NCI-H1417 (cell line): ENCODE results near the gene MED25.

ENCODE experiments used
- DNase-seq, 3 experiments: peaks; one replicate each; lab custom pipeline; 2025; lab: John Stamatoyannopoulos, UW

Gene MED25

DNA sequence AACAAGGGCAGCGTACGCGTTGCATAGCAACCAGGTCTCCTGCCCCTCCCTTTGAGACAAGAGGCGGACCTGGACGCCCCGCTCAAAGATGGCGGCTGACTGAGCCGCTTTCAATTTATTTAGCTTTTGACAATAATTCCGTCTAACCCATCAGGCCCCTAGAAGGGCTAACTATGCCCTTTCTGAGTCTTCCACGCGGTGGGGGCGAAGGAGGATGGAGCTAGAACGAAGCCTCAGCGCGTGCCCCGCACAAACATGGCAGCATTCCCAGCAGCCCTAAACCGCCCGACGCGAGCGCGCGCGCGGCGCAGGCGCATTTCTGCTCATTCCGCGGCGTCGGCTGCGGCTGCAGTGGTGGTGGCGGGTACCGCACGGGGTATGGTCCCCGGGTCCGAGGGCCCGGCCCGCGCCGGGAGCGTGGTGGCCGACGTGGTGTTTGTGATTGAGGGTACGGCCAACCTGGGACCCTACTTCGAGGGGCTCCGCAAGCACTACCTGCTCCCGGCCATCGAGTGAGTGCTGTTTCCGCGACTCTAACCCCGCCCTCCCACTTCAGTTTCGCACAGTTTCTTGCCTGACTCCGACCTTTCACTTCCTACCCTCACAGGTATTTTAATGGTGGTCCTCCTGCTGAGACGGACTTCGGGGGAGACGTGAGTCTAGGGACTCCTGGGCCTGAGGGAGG, at the start of gene MED25:
Gene MED25, plus strand, starts transcription at position 326 of the 685 bp plus-strand sequence. Its CDS starts 53 bp downstream, at position 379.
- peak; percentile 93 to 97 (median 94) for DNase-seq

GRCh38 chr19:49770529-49770928, 47.6 kb upstream of the MED25 start:
- DNase-seq = no peak

DNA sequence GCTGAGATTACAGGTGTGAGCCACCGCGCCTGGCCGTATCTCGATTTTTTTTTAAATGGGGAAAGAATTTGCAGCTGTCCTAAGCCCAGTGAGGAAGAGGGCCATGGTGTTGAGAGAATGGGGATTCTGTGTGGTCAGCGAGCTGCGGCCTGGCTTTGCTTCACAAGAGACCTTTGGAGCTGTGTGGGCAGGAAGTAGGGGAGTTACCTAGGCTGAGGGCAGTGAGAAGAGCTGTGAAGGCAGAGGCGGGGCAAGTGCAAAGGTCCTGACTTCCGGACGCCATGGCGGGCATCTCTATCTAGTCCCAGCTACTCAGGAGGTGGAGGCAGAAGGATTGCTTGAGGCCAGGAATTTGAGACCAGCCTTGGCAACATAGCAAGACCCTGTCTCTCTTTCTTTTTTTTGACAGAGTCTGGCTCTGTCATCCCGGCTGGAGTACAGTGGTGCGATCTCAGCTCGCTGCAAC, 46.4 kb upstream of the MED25 start:
- DNase-seq = no peak

DNA sequence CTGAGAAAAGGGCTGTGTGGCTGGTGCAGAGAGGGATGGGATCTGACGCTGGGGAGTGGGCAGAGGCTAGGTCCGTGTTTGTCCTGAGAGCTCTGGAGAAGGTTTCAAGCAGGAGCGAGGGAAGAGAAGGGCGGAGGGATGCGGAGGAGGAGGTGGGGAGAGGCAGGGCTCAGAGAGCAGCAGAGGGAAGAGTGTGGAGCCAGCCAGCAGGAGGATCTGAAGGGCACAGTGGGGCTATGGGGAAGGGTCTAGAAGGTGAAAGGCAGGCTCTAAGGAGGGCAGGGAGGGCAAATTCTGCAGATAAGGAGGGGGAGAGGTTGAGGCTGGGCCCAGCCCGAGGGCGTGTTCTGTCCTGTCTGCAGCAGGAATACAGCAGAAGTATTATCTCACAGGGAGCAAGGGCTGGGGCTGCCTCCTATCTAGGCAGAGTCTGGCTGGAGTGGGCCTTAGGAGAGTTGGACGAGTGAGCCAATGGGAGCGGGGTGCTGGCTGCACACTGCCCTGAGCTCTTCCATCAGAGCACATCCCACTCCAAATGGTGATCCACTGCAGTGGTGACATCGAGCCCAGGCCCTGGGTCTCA, 45.1 kb upstream of the MED25 start:
- no peak for DNase-seq

DNA sequence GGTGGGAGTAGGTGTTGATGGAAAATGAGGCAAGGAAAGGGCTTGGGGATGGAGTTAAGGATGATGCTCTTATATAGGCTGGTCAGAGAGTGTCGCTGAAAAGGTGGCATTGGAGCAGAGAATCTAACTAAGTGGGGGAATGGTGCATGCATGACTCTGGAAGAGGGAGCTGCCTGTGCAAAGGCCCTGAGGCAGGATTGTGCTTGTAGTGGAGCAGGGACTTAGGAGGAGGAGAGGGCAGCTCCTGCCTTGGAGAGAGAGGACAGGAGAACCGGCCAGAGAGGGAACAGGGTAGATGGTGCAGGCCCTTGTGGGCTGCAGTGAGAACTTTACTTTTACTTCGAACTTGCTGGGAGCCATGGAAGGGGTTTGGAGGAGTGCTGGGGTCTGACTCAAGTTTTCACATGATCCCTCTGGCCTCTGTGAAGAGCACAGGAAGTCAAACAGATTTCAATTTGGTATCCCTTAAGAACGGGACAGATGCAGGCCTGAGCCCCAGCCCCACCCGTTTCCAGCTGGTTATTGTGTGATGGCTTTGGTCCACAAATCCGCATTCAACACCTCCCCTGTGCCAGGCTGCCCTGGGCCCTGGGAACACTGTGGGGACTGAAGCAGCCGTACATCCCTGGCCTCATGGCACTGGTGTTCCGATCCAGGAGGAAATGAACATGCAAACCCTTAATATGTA, 44.3 kb upstream of the MED25 start:
- DNase-seq = no peak

DNA sequence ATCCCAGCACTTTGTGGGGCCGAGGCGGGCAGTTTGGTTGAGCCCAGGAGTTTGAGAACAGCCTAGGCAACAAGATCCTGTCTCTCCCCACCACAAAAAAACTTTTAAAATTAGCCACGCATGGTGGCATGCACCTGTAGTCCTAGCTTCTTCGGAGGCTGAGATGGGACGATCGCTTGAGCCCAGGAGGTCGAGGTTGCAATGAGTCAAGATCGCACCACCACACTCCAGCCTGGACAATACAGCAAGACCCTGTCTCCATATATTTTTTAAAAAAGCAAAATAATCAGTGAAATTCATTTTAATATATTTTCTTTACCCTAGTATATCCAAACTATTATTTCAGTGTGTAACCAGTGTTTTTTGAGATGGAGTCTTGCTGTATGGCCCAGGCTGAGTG, 43.1 kb upstream of the MED25 start:
- DNase-seq = no peak

DNA sequence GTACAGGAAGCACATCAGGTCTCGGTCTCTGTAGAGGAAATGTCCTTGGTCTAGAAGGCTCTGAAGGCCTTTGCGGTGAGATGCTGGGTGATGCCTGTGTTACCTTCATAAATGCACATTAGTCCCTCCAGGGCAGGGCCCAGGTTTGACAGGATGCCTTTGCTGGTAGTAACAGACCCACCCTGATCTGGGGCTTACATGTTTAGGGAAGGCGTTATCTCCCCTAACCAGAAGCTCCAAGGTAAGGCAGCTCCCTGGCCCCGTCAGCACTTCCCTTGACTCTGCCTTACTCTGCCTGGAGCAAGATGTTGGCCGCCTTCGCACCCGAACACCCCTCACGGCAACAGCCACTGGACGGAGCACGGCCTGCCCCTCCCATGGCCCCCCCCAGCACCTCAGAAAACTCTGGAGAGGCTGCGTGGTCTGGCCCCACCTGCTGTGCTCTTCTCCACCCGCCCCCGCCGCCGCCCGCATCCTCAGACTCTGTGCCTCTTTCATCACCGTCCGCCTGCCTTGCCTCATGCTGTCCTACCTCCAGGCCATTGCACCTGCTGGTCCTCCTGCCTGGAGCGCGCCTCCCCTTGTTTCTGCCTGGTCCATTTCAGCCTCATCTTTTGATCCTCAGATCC, 42.2 kb upstream of the MED25 start:
- DNase-seq = no peak

- no peak for DNase-seq
Measured at GRCh38 chr19:49776371-49776764, 41.7 kb upstream of the MED25 start.

- DNase-seq = no peak
Measured at GRCh38 chr19:49779731-49780555, 38.1 kb upstream of the MED25 start.

GRCh38 chr19:49780861-49781260, 37.2 kb upstream of the MED25 start:
- DNase-seq = no peak

- no peak for DNase-seq
Measured at GRCh38 chr19:49781394-49781793, 36.7 kb upstream of the MED25 start.

DNA sequence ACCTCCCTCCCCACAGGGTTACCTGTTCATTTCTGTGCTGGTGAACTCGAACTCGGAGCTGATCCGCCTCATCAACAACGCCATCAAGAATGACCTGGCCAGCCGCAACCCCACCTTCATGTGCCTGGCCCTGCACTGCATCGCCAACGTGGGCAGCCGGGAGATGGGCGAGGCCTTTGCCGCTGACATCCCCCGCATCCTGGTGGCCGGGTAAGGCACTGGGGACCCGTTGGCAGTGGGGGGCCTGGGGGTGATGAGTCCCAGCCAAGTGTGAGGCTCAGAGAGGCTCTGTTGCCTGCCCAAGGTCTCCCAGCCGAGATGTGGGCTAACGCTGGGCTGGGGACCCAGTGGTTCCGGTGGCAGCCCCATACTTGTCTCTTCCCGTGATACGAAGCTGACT, 35.6 kb upstream of the MED25 start:
- DNase-seq = no peak

GRCh38 chr19:49786376-49786820, 31.7 kb upstream of the MED25 start:
- no peak for DNase-seq

GRCh38 chr19:49787746-49788145, 30.3 kb upstream of the MED25 start:
- DNase-seq = no peak

- no peak for DNase-seq
Measured at GRCh38 chr19:49788857-49789256, 29.2 kb upstream of the MED25 start.

GRCh38 chr19:49790866-49791265, 27.2 kb upstream of the MED25 start:
- DNase-seq = no peak

GRCh38 chr19:49791776-49792445, 26.2 kb upstream of the MED25 start:
- DNase-seq = no peak

GRCh38 chr19:49792829-49793560, 25.1 kb upstream of the MED25 start:
- no peak for DNase-seq

- no peak for DNase-seq
Measured at GRCh38 chr19:49793561-49793840, 24.6 kb upstream of the MED25 start.

- no peak for DNase-seq
Measured at GRCh38 chr19:49795615-49796014, 22.5 kb upstream of the MED25 start.

GRCh38 chr19:49798574-49798973, 19.5 kb upstream of the MED25 start:
- no peak for DNase-seq
